Measurements from ENCODE around the gene MDN1. TPM values are rescaled to one million over a fixed set of nuclear protein-coding genes. Genes with fewer than 3 reads are reported as not detected.

The MDN1 gene
- total and polyA plus RNA-seq, 2 of the 13 experiments (the other 11 are each of a cell fraction or from before 2014, with no cell fraction given): 18.8 to 52.9 TPM

GRCh38 chr6:89829472-89830169, 10.0 kb upstream of the MDN1 start, which contains the start of gene CASP8AP2 (continued):
- TF ChIP-seq, protein P1, sequence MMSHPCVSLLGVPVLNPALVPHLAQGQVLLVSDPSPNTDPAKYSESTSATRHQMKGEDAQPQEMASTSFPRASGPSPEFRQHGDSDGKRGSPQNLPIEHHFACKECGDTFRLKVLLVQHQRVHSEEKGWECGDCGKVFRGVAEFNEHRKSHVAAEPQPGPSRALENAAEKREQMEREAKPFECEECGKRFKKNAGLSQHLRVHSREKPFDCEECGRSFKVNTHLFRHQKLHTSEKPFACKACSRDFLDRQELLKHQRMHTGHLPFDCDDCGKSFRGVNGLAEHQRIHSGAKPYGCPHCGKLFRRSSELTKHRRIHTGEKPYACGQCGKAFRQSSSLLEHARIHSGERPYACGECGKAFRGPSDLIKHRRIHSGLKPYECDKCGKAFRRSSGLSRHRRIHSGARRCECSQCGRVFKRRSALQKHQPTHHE (CRISPR knock-in tag; IDR thresholded peaks at IDR 0.05; ENCODE audit: borderline replicate concordance): peak; percentile 57; the same call in 1 of the 2 replicates
- TF ChIP-seq ZNF615 (CRISPR knock-in tag; IDR thresholded peaks at IDR 0.05; ENCODE audit: borderline replicate concordance): no peak
- peak; percentile 23; the same call in 1 of the 2 replicates for TF ChIP-seq MYC (CRISPR knock-in tag; IDR thresholded peaks at IDR 0.05; ENCODE audit: borderline replicate concordance)
- TF ChIP-seq DMAP1 (CRISPR knock-in tag; IDR thresholded peaks at IDR 0.05): peak; percentile 72
- no peak for TF ChIP-seq ZKSCAN8 (CRISPR knock-in tag; IDR thresholded peaks at IDR 0.05; ENCODE audit: borderline replicate concordance)
- TF ChIP-seq THAP11 (CRISPR knock-in tag; IDR thresholded peaks at IDR 0.05): peak; percentile 57
- TF ChIP-seq MYPOP (CRISPR knock-in tag; IDR thresholded peaks at IDR 0.05): peak; percentile 80; the same call in 1 of the 2 replicates
- peak; percentile 76 for TF ChIP-seq POLR2AphosphoS5 (IDR thresholded peaks at IDR 0.05; ENCODE audit: low read depth, low read length)
- TF ChIP-seq ZNF430 (CRISPR knock-in tag; IDR thresholded peaks at IDR 0.05): no peak
- no peak for TF ChIP-seq ZNF263 (CRISPR knock-in tag; IDR thresholded peaks at IDR 0.05)
- TF ChIP-seq MEF2D (CRISPR knock-in tag; IDR thresholded peaks at IDR 0.05): 0 out of 2 replicates have a peak, but pooled peaks have one; percentile 48
- peak; percentile 58 for TF ChIP-seq SRSF1 (optimal IDR thresholded peaks at IDR 0.05; ENCODE audit: low read depth, low read length)
- TF ChIP-seq TARDBP (CRISPR knock-in tag; IDR thresholded peaks at IDR 0.05): peak; percentile 57; the same call in 1 of the 2 replicates
- peak; percentile 92 for TF ChIP-seq SP4 (CRISPR knock-in tag; IDR thresholded peaks at IDR 0.05)
- TF ChIP-seq MAF1 (CRISPR knock-in tag; IDR thresholded peaks at IDR 0.05; ENCODE audit: borderline replicate concordance): no peak
- TF ChIP-seq NONO (IDR thresholded peaks at IDR 0.05): no peak
- TF ChIP-seq NONO (CRISPR knock-in tag; conservative IDR thresholded peaks at IDR 0.05): peak; percentile 65
- TF ChIP-seq ZBTB7A (CRISPR knock-in tag; IDR thresholded peaks at IDR 0.05): no peak
- TF ChIP-seq HNRNPLL (IDR thresholded peaks at IDR 0.05; ENCODE audit: low read depth, low read length, poor library complexity, severe bottlenecking): peak; percentile 67
- TF ChIP-seq ZNF619 (CRISPR knock-in tag; IDR thresholded peaks at IDR 0.05): no peak
- peak; percentile 28; the same call in 1 of the 2 replicates for TF ChIP-seq ZNF891 (CRISPR knock-in tag; IDR thresholded peaks at IDR 0.05)
- peak; percentile 76; the same call in 1 of the 2 replicates for TF ChIP-seq SAP130 (CRISPR knock-in tag; IDR thresholded peaks at IDR 0.05; ENCODE audit: low read depth)
- 0 out of 2 replicates have a peak, but pooled peaks have one; percentile 70 for TF ChIP-seq ZNF879 (CRISPR knock-in tag; IDR thresholded peaks at IDR 0.05)
- TF ChIP-seq SIN3A (IDR thresholded peaks at IDR 0.05; ENCODE audit: borderline replicate concordance, low read depth, low read length): peak; percentile 64; the same call in 1 of the 2 replicates
- no peak for TF ChIP-seq ZBTB38 (CRISPR knock-in tag; IDR thresholded peaks at IDR 0.05)
- TF ChIP-seq RXRB (CRISPR knock-in tag; IDR thresholded peaks at IDR 0.05; ENCODE audit: borderline replicate concordance): no peak
- 0 out of 2 replicates have a peak, but pooled peaks have one; percentile 28 for TF ChIP-seq ZBTB42 (CRISPR knock-in tag; IDR thresholded peaks at IDR 0.05)

Measured in HepG2 (cell line).